GM19239 (cell line): Measurements from ENCODE around the gene SEMA4B.
"Not testable (repeated sequence)": the region's sequence is repeated elsewhere in the genome, so short reads cannot be mapped to it uniquely, and the experiment has no call there.

Source experiments
- DNase-seq: peaks from one replicate; pipeline ENCODE4 v3.0.0; 2011; ENCODE audit warnings: low spot score; ENCODE audit not compliant: insufficient read length
- FAIRE-seq: peaks from 2 replicates; lab custom pipeline; 2011; peaks lifted over from hg19 to GRCh38; lab: Jason Lieb, UNC

SEMA4B gene

GRCh38 chr15:90201130-90201943, at the start of gene SEMA4B:
TSS of gene SEMA4B (plus strand) at chr15:90201330. CDS start at chr15:90201579, 249 bp downstream.
- FAIRE-seq (no peak), DNase-seq (peak; percentile 94)

- DNase-seq (no peak), FAIRE-seq (no peak)
These were observed 49.0 kb upstream of the SEMA4B start for GRCh38 chr15:90151989-90152645.

GRCh38 chr15:90153658-90154057, 47.5 kb upstream of the SEMA4B start:
- FAIRE-seq (no peak), DNase-seq (no peak)

- FAIRE-seq = no peak
- no peak for DNase-seq
These were observed 46.9 kb upstream of the SEMA4B start for GRCh38 chr15:90154246-90154645.

GRCh38 chr15:90154861-90155626, 46.1 kb upstream of the SEMA4B start:
- DNase-seq = no peak
- FAIRE-seq = no peak

GRCh38 chr15:90159213-90159612, 41.9 kb upstream of the SEMA4B start:
- DNase-seq (no peak), FAIRE-seq (no peak)

GRCh38 chr15:90160781-90161727, 40.1 kb upstream of the SEMA4B start:
- DNase-seq (no peak), FAIRE-seq (no peak)

- DNase-seq = no peak
- no peak for FAIRE-seq
These were observed 39.2 kb upstream of the SEMA4B start for GRCh38 chr15:90161950-90162361.

GRCh38 chr15:90162956-90163355, 38.2 kb upstream of the SEMA4B start:
- no peak for DNase-seq
- no peak for FAIRE-seq

GRCh38 chr15:90164239-90164638, 36.9 kb upstream of the SEMA4B start:
- FAIRE-seq, DNase-seq: not testable (repeated sequence)

GRCh38 chr15:90165157-90165556, 36.0 kb upstream of the SEMA4B start:
- DNase-seq = no peak
- FAIRE-seq = no peak

- DNase-seq (no peak), FAIRE-seq (no peak)
These were observed 35.3 kb upstream of the SEMA4B start for GRCh38 chr15:90165659-90166489.

GRCh38 chr15:90167121-90167520, 34.0 kb upstream of the SEMA4B start:
- no peak for DNase-seq
- FAIRE-seq = no peak

- FAIRE-seq (no peak), DNase-seq (no peak)
These were observed 29.5 kb upstream of the SEMA4B start for GRCh38 chr15:90171623-90172022.

GRCh38 chr15:90173372-90173771, 27.8 kb upstream of the SEMA4B start:
- FAIRE-seq (no peak), DNase-seq (no peak)

- FAIRE-seq = no peak
- DNase-seq = no peak
These were observed 26.8 kb upstream of the SEMA4B start for GRCh38 chr15:90174140-90174875.

GRCh38 chr15:90177012-90177411, 24.1 kb upstream of the SEMA4B start:
- FAIRE-seq = no peak
- no peak for DNase-seq
